ENCODE results near the gene CDCA5. TPM values are rescaled to one million over a fixed set of nuclear protein-coding genes. Genes with fewer than 3 reads are reported as not detected.

The CDCA5 gene
- polyA plus RNA-seq, 2 of the 4 experiments (the other 2 are of a cell fraction): 30.9 to 46.0 TPM

- WGBS (ENCODE audit: missing lambda C conversion rate): 38% methylated on average over 1 of the region's 1 CpG
- H3K27ac ChIP-seq: no peak overlapping the region
- H3K9me3 ChIP-seq: no peaks in the 10 kb centered on the region
- ChIA-PET POLR2A (interaction anchor here (0.5 kb wide), 1 partner anchor 50 kb away, joined by 3 read pairs; no protein-coding TSS in a partner anchor), CTCF (interaction anchor here (0.6 to 2.2 kb wide), 6 partner anchors 9 to 730 kb away, joined by 3 to 6 read pairs (median 3); partner anchors contain the start of genes ARL2 and ZNHIT2)
- H3K4me2 ChIP-seq: no peak overlapping the region
- TF ChIP-seq POLR2A (IDR thresholded peaks at IDR 0.05; ENCODE audit: low read length) (no peak), CHD4 (IDR thresholded peaks at IDR 0.05; ENCODE audit: borderline replicate concordance) (no peak), PHF8 (IDR thresholded peaks at IDR 0.05; ENCODE audit: borderline replicate concordance, low read depth) (no peak), JUN (IDR thresholded peaks at IDR 0.05) (no peak), EHMT2 (IDR thresholded peaks at IDR 0.05; ENCODE audit: low read depth) (no peak), HEYL (CRISPR knock-in tag; IDR thresholded peaks at IDR 0.05) (no peak), MAX (IDR thresholded peaks at IDR 0.05) (no peak), FOSL2 (IDR thresholded peaks at IDR 0.05) (no peak), FOSL2 (CRISPR knock-in tag; IDR thresholded peaks at IDR 0.05) (no peak)
- no peak for DNase-seq (ENCODE audit: low read depth in 1 of 2, low spot score in 1 of 2)
- FAIRE-seq: no peak
- H3K4me3 ChIP-seq: no peak overlapping the region
- ATAC-seq: peak; percentile 7 to 10; a peak in 2 of 6 replicates
- peaks cover under 1% of the 10 kb centered on the region; the same call in 1 of the 3 replicates for H3K4me1 ChIP-seq
Measured at GRCh38 chr11:65072631-65072966, 11.2 kb downstream of the CDCA5 start.

- DNase-seq (ENCODE audit: low read depth in 1 of 2, low spot score in 1 of 2): no peak
- POLR2A ChIA-PET: interaction anchor here (0.5 kb wide), 1 partner anchor 51 kb away, joined by 3 read pairs; no protein-coding TSS in a partner anchor
- H3K27ac ChIP-seq: no peak overlapping the region
- WGBS (ENCODE audit: missing lambda C conversion rate): 77% methylated on average over 4 of the region's 4 CpGs
- no peaks in the 10 kb centered on the region for H3K4me1 ChIP-seq
- no peak overlapping the region for H3K4me3 ChIP-seq
- no peaks in the 10 kb centered on the region for H3K9me3 ChIP-seq
- H3K4me2 ChIP-seq: no peak overlapping the region
- TF ChIP-seq RCOR1 (IDR thresholded peaks at IDR 0.05; ENCODE audit: low read depth, low read length) (no peak), RNF2 (IDR thresholded peaks at IDR 0.05; ENCODE audit: borderline replicate concordance, low read depth) (no peak), FOSB (CRISPR knock-in tag; IDR thresholded peaks at IDR 0.05) (no peak), HOXB5 (CRISPR knock-in tag; IDR thresholded peaks at IDR 0.05) (no peak), HOXB13 (CRISPR knock-in tag; IDR thresholded peaks at IDR 0.05; ENCODE audit: low read depth) (no peak), KDM1A (IDR thresholded peaks at IDR 0.05; ENCODE audit: low read depth) (no peak), ZFP36 (IDR thresholded peaks at IDR 0.05; ENCODE audit: borderline replicate concordance, partially characterized antibody) (no peak), POLR2AphosphoS2 (conservative IDR thresholded peaks at IDR 0.05; ENCODE audit: low read length) (no peak), HOXA7 (CRISPR knock-in tag; IDR thresholded peaks at IDR 0.05) (no peak), USF2 (IDR thresholded peaks at IDR 0.05) (no peak), ESRRA (IDR thresholded peaks at IDR 0.05; ENCODE audit: borderline replicate concordance, low read length) (no peak), ATOH8 (CRISPR knock-in tag; IDR thresholded peaks at IDR 0.05; ENCODE audit: low read depth) (no peak), TFCP2L1 (CRISPR knock-in tag; IDR thresholded peaks at IDR 0.05) (no peak), CEBPB (IDR thresholded peaks at IDR 0.05) (no peak), CHD4 (IDR thresholded peaks at IDR 0.05; ENCODE audit: borderline replicate concordance) (no peak), GATA3 (IDR thresholded peaks at IDR 0.05; ENCODE audit: borderline replicate concordance) (no peak), NR3C1 (IDR thresholded peaks at IDR 0.05) (no peak)
- ATAC-seq: peak; percentile 18 to 27; a peak in 5 of 6 replicates
- no peak for FAIRE-seq
- CTCF ChIA-PET: interaction anchor here (0.7 to 2.2 kb wide), 7 partner anchors 8 to 731 kb away, joined by 3 to 6 read pairs (median 4); partner anchors contain the start of genes ARL2, NAALADL1 and ZNHIT2
Measured at GRCh38 chr11:65071907-65072630, 11.8 kb downstream of the CDCA5 start.
